Parathyroid adenoma (tissue), 2 donors: ENCODE data around the gene FOXD1.

Experiments used
- H2AFZ ChIP-seq: fragments of 300-600 bp; sonication (generic); one replicate; pipeline ENCODE4 v1.7.0; 2017; ENCODE audit warnings: antibody characterized with exemption, mild to moderate bottlenecking
- H3K27ac ChIP-seq: fragments of 300-600 bp; sonication (generic); one replicate; pipeline ENCODE4 v1.7.0; 2017
- H3K27me3 ChIP-seq: fragments of 300-600 bp; sonication (generic); one replicate; pipeline ENCODE4 v1.7.0; 2017; ENCODE audit warnings: low read length; ENCODE audit not compliant: control insufficient read depth, insufficient read depth
- H3K36me3 ChIP-seq: fragments of 300-600 bp; sonication (generic); one replicate; pipeline ENCODE4 v1.7.0; 2017; ENCODE audit warnings: low read length; ENCODE audit not compliant: control insufficient read depth, insufficient read depth
- H3K4me1 ChIP-seq: fragments of 300-600 bp; sonication (generic); one replicate; pipeline ENCODE4 v1.7.0; 2017; ENCODE audit warnings: control low read depth
- H3K4me2 ChIP-seq: fragments of 300-600 bp; sonication (generic); one replicate; pipeline ENCODE4 v1.7.0; 2017; ENCODE audit warnings: low read length
- H3K4me3 ChIP-seq: fragments of 300-600 bp; sonication (generic); one replicate; pipeline ENCODE4 v1.7.0; 2017; ENCODE audit warnings: low read depth, low read length
- H3K79me2 ChIP-seq: fragments of 300-600 bp; sonication (generic); one replicate; pipeline ENCODE4 v1.7.0; 2017; ENCODE audit warnings: control low read depth
- H3K9ac ChIP-seq: fragments of 300-600 bp; sonication (generic); one replicate; pipeline ENCODE4 v1.7.0; 2017; ENCODE audit warnings: mild to moderate bottlenecking
- H3K9me3 ChIP-seq: fragments of 300-600 bp; sonication (generic); one replicate; pipeline ENCODE4 v1.7.0; 2017; ENCODE audit warnings: low read length; ENCODE audit not compliant: control insufficient read depth
- CTCF ChIP-seq: fragments of 300-600 bp; sonication (generic); IDR thresholded peaks from one replicate; pipeline ENCODE4 v1.7.0; 2017; ENCODE audit warnings: antibody characterized with exemption, mild to moderate bottlenecking
- donor health status: primary hyperparathyroidism.

FOXD1 gene

GRCh38 chr5:73418244-73418691 is 30.3 kb downstream of the FOXD1 start:
- TF ChIP-seq CTCF, result no peak
- H3K27me3 ChIP-seq, result peaks cover 16% of the 10 kb centered on the region
- no peak overlapping the region for H3K4me3 ChIP-seq
- no peak overlapping the region for H3K4me2 ChIP-seq
- no peak overlapping the region for H2AFZ ChIP-seq
- H3K27ac ChIP-seq, result no peak overlapping the region
- H3K79me2 ChIP-seq, result no peaks in the 10 kb centered on the region
- no peaks in the 10 kb centered on the region for H3K4me1 ChIP-seq
- no peak overlapping the region for H3K9ac ChIP-seq
- no peaks in the 10 kb centered on the region for H3K9me3 ChIP-seq
- H3K36me3 ChIP-seq, result no peaks in the 10 kb centered on the region

- Histone ChIP-seq H3K4me3 (no peak overlapping the region), H3K27ac (no peak overlapping the region), H3K36me3 (no peaks in the 10 kb centered on the region), H3K9me3 (no peaks in the 10 kb centered on the region), H3K79me2 (no peaks in the 10 kb centered on the region), H3K4me2 (no peak overlapping the region), H3K4me1 (no peaks in the 10 kb centered on the region), H3K27me3 (peaks cover 16% of the 10 kb centered on the region), H3K9ac (no peak overlapping the region), H2AFZ (no peak overlapping the region)
- no peak for TF ChIP-seq CTCF
These were observed 31.1 kb downstream of the FOXD1 start for GRCh38 chr5:73417303-73418034.

- H2AFZ ChIP-seq, result no peak overlapping the region
- H3K79me2 ChIP-seq, result no peaks in the 10 kb centered on the region
- no peak overlapping the region for H3K9ac ChIP-seq
- H3K27ac ChIP-seq, result no peak overlapping the region
- no peaks in the 10 kb centered on the region for H3K36me3 ChIP-seq
- no peak overlapping the region for H3K4me3 ChIP-seq
- no peak overlapping the region for H3K4me2 ChIP-seq
- no peak for TF ChIP-seq CTCF
- no peaks in the 10 kb centered on the region for H3K9me3 ChIP-seq
- H3K4me1 ChIP-seq, result no peaks in the 10 kb centered on the region
- H3K27me3 ChIP-seq, result peaks cover 12% of the 10 kb centered on the region
These were observed 33.0 kb downstream of the FOXD1 start for GRCh38 chr5:73415617-73416016.

GRCh38 chr5:73415171-73415570 is 33.4 kb downstream of the FOXD1 start:
- Histone ChIP-seq H3K4me2 (no peak overlapping the region), H3K9me3 (no peaks in the 10 kb centered on the region), H3K9ac (no peak overlapping the region), H2AFZ (no peak overlapping the region), H3K4me3 (no peak overlapping the region), H3K4me1 (no peaks in the 10 kb centered on the region), H3K79me2 (no peaks in the 10 kb centered on the region), H3K27me3 (peaks cover 12% of the 10 kb centered on the region), H3K36me3 (no peaks in the 10 kb centered on the region), H3K27ac (no peak overlapping the region)
- no peak for TF ChIP-seq CTCF

- no peak for TF ChIP-seq CTCF
- Histone ChIP-seq H3K9ac (no peak overlapping the region), H3K27me3 (no peaks in the 10 kb centered on the region), H3K4me1 (no peaks in the 10 kb centered on the region), H2AFZ (no peak overlapping the region), H3K9me3 (no peaks in the 10 kb centered on the region), H3K36me3 (no peaks in the 10 kb centered on the region), H3K4me3 (no peak overlapping the region), H3K79me2 (no peaks in the 10 kb centered on the region), H3K27ac (no peak overlapping the region), H3K4me2 (no peak overlapping the region)
These were observed 36.0 kb downstream of the FOXD1 start for GRCh38 chr5:73412597-73412988.
